CD4-positive, alpha-beta T cell treated with Interleukin-15 for 1 hour (primary cell): ENCODE measurements around the gene PREPL.
"Not testable (repeated sequence)": the region's sequence is repeated elsewhere in the genome, so short reads cannot be mapped to it uniquely, and the experiment has no call there.

Experiments used
- DNase-seq: peaks from one replicate; pipeline ENCODE4 v3.0.0-alpha.2; 2020

The PREPL gene

DNA sequence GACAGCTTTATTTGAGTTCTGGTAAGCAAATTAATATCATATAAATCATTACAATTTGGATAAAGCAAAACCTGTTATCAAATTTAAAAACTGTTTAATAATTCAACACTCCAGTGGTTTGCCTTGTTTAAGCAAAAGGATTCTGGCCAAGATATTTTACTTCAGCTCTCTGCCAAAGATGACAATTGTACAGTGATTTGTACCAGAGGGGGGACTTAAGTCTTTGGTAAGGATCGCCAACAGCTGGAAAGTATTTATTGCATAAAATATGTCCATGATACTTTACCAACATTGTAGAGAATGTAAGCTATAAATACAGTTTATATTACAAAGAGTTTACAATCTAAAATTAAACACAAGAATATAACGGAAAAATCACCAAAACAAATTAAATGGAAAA is 13.8 kb downstream of the PREPL start:
- DNase-seq = no peak

DNA sequence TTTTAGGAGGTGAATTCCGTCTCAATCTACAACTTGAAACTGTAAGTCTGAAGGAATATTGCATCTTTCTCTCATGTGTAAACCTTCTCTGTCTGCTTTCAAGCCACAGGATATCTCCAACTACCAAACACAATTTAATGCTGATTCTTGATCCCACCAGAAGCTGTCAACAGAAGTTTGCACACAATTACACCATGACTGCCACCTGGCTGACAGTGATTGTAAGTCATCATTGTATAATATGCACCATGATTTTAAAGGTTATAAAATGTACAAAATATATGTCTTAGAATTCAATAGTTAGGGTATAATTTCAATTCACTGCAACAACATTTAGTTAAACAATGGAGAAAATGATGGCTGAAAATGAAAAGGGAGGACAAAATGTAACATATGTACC is 18.4 kb downstream of the PREPL start:
- DNase-seq = no peak

DNA sequence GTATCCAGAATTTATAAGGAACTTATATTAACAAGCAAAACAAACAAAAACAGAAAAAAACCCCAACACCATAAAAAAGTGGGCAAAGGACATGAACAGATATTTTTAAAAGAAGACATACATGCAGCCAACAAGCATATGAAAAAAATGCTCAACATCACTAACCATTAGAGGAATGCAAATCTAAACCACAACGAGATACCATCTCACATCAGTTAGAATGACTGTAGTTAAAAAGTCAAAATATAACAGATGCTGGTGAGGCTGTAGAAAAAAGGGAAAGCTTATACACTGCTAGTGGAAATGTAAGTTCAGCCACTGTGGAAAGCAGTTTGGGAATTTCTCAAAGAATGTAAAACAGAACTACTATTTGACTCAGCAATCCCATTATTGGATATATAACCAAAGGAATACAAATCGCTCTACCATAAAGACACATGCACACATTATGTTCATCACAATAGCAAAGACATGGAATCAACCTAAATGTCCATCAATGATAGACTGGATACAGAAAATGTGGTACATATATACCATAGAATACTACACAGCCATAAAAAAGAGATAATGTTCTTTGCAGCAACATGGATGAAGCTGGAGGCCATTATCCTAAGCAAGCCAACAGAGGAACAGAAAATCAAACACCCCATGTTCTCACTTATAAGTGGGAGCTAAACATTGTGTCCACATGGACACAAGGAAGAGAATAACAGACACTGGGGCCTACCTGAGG is 25.3 kb downstream of the PREPL start:
- no peak for DNase-seq

DNA sequence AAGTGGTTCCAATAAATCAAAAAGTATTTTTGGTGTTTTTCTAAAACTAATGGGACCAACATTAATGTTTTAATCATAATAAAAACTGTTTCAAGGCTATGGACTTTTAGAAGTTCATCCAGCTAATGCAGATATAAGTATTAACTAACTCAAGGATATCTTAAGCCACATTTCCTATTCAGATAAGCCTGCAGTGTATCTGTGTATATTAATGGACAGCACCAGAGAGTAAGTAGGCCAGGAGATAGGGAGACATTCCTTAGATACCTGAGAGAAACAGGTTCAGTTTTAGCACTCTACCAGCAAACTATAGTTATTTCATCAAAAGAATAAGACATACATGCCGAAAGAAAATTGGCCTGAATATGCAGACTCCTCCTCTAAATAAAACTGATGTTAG is 27.3 kb downstream of the PREPL start:
- no peak for DNase-seq

DNA sequence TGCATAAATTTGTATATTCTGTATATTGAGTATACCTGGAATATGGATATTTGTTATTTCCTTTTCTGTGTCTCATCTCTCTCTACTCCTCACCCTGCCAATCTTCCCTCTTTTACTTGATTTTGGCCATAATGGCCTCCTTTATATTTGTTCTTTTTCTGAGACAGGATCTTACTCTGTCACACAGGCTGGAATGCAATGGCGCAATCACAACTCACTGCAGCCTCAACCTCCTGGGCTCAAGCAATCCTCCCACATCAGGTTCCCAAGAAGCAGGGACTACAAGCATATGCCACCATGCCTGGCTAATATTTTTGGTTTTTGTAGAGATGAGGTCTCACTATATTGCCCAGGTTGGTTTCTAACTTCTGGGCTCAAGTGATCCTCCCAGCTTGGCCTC is 30.5 kb downstream of the PREPL start:
- no peak for DNase-seq

DNA sequence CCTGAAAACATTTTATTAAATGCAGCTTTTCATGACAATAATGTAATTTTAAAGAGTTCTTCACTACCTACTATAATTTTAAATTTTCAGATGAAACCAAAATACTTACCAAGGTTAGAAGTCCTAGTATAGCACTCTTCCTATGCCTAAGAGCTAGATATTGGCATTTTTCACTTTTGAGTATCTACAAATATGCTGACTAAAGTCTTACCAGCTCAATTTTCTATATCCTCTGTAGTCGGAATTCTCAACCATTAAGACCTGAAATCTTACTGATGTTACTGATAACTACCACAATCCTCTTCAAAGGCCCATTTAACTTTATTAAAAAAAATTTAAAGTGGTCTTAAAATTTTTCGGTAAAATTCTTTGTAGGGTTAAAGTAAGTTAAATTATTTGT is 32.0 kb downstream of the PREPL start:
- no peak for DNase-seq

DNA sequence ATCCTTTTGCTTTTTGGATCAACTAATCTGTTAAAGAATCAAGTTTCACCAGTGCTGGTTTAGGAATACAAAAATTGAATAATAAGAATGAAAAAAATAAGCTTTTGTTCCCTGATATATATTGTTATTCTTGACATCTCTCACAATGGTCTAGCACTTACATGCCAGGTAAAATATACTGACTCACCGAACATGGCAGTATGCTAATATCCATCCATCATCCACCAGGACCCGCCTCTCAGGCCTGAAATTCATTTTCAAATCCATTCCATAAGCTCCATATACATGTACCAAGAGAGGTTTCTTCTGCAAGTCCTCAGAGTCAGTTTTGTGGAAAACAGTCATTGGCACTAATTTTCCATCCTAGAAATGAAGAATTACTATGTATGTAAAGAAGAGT is 32.5 kb downstream of the PREPL start:
- DNase-seq = no peak

DNA sequence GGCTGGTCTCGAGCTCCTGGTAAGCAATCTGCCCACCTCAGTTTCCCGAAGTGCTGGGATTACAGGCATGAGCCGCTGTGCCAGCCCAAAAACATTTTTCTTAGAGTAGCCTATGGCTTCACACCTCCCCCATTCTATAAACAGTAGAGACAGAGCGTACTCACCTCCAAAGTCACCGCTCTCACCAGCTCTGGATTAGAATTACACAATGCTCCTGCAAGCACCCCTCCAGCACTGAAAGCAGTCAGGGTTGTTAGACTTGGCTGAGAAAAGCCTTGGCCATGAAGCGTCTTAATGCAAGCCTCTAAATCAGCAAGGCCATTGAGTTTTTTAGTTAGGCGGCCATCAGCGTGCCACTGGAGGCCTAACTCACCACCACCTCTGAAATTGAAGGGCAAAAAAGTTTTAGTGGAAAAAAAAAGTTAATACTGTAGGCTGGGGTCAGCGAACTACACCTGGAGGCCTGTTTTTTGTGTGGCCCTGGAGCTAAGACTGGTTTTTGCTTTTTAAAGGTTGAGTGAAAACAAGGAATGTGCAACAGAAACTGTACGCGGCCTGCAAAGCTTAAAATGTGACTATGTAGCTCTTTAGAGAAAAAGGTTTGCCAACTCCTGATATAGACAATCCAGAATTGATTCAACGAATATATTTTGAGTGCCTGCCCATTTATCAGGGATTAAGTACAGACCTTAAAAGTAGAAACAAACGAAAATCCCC is 34.6 kb downstream of the PREPL start:
- DNase-seq = no peak

DNA sequence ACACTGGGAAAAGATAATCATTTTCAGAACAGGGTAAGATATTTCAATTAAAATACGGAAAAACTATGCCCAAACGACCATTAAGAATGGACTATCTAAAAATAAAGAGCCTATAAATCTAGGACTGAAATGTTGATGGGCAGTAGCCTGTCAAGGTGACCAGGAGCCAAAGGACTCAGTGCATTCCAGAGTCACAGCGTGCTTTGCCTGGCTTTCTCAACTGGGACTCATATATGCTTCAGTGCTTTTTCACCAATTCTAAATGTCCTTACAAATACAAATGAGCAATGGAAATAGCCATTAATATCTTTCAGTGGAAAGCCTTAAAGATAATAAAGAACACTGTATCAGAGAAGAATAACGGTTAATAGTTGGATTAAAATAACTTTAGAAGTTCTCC is 35.4 kb downstream of the PREPL start:
- DNase-seq = no peak

DNA sequence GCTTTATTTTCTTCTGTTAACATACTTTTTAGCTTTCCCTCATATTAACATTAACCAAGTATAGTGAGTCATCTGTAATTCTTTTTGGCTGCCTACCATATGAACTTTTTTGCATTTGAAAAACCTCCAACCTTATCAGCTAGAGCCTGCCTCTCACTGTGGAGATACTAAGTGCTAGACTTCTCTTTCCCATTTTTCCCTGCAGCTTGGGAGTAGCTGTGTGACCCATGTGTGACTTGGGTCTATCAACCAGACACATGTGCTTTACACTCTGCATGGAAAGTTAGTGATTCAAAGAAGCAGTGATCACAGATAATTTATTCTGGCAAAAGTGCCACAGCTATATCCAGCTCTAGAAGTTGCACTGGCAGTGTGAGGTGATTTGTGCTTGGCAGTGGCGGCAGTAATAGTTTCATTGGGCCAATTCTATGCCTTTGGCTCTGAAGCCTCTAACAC is 36.3 kb downstream of the PREPL start:
- no peak for DNase-seq

DNA sequence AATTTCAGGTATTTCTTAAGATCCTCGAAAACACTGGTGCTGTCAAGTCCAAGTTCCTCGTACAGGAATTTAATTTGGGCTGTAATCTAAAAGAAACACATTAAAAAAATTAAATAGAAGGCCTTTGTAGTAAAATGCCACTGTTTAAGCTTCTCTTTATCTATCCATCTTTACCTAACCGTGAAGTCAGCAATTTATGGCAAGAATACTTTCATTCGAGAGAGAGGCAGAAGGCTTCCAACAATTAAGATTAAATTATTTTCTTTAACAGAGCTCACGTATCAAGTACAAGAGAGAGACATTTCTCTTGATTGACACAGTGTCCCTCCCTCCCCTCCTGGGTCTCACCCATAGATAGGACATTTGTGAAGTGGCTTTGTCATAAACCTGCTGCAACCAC is 39.9 kb downstream of the PREPL start:
- DNase-seq = no peak

DNA sequence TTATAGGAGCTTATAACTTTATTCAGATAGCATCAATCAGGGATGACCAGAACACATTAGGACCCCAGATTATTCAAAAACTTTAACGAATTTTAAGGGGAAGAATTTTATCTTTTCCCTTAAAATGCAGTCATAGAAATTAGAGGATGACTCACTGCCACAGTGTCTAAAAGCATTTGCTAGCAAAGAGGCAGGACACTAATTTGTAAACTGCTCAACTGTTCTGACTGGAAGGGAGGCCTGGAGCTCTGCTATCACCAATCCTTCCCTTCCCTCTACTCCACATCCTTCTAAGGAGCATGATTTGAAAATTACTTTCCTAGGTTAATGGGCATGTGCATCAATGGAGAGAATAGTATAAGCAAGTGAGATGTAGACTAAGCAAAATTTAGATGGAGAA is 40.5 kb downstream of the PREPL start:
- DNase-seq = no peak

DNA sequence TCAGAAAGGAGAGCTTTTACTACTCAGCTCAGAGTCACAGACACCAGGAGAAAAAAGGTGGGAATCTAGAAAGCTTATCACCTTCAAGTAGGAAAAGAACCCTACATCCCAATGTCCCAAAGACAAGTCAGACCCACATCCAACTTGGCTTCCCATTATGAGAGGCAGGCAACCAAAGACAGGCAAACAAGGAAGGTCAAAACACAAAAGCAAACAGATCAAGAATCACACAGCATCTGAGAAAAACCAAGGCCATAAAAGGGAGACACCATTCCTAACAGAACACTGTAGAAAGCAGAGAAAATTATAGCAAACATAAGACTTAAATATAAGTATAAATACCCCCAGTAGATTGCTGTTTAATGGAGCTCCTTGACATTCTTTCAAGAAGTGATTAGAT is 45.3 kb downstream of the PREPL start:
- no peak for DNase-seq

DNA sequence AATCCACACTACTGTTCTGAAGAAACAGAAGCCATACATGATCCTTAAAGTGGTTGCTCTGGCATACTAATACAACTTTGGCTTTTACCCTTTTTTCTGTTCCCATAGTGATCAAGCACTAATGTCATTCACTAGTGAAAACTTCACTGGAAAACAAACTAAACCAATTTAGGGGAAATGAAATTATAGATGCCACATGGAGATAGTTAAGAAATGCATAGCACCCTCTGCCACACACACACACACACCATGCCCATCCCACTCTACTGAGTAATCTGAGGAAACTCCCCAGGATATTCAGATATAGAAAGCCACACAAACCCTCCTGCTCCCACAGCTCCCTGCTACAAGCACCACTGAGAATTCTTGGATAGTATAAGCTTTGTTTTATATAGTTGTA is 46.9 kb downstream of the PREPL start:
- DNase-seq = no peak

DNA sequence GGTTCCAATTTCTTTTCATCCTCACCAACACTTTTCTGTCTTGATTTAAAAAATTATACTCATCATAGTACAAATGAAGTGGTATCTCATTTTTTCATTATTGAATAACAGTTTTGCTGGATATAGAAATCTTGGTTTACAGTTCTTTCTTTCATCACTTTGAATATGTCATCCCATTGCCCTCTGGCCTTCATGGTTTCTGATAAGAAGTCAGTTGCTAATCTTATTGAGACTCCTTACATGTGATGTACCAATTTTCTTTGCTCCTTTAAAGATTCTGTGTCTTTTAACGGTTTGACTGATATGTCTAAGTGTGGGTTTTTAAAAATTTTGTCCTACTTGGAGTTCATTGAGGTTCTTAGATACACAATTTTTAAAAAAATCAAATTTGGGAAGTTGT is 51.0 kb downstream of the PREPL start:
- no peak for DNase-seq

DNA sequence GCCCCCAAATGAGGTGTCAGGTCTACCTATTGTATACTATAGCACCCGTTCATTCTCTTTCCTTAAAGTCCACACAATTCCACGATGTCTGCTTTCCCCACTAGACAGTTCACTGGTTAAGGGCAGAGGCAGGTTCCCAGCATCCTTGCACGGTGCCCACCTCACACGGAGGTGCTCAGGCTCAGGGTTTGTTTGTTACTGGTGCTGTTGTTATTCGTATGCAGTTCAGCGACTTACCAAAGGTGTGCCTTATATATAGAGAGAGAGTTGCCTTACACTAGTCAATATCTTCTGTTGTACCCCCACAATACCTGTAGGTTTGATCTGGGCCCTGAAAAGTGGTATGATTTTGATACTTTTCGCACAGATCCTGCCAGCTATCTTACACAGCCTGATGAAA is 55.4 kb downstream of the PREPL start:
- no peak for DNase-seq

DNA sequence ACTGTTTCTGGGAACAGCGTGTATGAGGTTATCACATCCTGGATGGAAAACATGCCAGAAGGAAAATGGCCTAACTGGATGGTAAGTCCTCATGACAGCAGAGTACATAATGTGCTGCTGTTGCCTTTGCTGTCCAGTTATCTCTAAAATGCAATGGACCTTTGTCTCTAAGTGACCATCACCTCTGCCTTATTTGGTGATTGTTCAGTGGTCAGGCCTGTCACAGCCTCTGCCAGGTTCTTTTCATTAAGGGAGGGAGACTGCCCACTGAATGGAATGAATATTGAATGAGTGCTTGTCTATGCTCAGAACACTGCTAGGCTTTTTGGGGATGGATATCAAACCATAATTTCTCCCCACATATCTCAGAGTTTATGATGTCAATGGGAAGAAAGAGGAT is 57.0 kb downstream of the PREPL start:
- DNase-seq = no peak

DNA sequence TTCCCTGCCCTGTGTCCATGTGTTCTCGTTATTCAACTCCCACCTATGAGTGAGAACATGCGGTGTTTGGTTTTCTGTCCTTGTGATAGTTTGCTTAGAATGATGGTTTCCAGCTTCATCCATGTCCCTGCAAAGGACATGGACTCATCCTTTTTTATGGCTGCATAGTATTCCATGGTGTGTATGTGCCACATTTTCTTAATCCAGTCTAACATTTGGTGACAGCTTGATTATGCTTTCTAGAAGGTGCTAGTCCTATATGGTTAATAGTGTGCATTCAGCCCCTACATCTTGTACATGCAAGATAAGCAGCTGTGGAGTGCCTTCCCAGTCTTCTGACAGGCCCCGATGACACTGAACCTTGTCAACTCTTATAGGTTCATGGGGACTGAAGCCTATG is 57.5 kb downstream of the PREPL start:
- DNase-seq = not testable (repeated sequence)

DNA sequence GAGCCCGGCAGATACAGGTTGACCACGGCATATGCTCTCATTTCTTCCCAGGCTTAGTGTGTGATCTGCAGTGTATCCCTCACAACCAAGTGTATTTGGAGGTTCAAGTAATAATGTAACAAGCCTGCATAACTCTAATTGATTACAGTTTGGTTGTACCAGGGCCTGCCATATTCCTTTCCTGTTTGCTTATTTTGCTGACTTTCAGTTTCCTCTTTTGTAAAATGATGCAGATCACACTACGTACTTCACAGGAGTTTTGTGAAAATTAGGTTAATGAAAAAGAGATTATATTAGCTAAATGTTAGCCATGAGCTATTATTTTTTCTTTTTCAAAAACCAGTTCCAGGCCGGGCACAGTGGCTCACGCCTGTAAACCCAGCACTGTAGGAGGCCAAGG is 60.2 kb downstream of the PREPL start:
- no peak for DNase-seq

DNA sequence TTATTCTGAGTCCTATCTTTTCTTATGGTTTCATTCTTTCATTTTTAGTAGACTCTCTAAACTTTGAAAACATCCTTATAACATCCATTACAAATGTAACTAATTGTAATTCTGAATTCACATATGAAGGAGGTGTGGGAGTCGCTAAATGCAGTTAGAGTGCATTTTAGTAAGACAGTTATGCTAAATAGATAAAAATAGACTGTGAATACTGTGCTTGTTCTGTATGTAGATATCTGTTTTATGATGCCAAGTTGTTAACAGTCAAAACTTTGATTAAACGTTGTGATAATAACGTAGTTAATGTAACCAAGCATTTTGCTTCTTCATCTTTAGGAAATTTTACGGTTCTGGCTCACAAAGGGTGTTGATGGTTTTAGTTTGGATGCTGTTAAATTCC is 61.7 kb downstream of the PREPL start:
- no peak for DNase-seq

DNA sequence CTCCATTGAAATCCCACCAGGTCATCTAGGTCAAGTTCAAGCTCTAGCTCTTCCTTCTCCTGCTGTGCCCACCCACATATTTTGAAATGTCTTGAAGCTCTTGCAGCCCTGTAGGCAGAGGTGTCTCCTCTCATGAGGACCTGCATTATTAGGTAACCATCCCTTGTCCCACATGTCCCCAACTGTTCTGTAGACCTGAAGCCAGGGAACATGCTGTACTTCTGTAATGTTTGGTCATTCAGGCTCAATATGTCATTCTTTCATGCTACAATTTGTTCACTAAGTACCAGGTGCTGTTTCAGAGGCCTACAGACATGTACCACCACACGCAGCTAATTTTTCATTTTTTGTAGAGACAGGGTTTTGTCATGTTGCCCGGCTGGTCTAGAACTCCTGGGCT is 63.9 kb downstream of the PREPL start:
- DNase-seq = no peak

DNA sequence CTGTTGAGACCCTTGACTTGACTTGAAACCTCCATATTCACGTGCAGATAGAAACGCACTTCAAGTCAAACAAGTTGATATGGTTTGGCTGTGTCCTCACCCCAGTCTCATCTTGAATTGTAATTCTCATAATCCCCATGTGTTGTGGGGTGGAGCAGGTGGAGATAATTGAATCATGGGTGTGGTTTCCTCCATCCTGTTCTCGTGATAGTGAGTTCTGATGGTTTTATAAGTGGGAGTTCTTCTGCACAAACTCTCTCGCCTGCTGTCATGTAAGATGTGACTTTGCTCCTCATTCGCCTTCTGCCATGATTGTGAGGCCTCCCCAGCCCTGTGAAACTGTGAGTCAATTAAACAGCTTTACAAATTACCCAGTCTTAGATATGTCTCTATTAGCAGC is 64.6 kb downstream of the PREPL start:
- no peak for DNase-seq

DNA sequence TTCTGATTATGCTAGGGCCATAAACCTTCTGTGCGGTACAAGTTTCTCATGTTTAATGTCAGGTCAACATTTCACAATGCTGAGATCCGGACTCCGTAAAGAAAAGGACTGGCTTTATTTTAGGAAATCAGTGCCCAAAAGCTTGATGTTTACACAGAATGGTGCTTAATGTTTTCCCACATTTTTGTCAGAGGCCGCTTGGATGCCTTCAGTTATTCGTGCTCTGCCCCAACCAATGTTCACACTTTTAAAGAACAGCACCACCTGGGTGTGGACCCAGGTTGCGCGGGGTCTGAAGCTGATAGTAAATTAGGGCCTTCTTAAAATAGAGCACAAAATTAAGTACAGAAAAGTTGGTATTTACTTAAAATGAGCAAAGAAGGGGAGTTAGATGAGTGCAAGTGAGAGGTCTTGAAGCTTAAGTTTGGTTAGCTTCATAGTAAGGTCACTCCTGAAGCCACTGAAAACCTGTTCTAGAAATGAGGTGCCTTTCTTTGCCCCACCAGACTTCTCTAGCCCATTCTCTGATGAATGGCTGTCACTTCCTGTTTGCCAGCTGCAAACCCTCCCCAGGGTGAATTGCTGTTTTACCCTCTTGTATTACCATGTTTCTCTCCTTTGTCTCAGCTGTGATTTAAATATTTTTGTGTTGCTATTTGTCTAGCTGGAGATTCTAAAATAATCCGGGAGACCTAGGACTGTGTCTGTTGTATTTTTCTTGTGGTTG is 65.5 kb downstream of the PREPL start:
- DNase-seq = no peak

DNA sequence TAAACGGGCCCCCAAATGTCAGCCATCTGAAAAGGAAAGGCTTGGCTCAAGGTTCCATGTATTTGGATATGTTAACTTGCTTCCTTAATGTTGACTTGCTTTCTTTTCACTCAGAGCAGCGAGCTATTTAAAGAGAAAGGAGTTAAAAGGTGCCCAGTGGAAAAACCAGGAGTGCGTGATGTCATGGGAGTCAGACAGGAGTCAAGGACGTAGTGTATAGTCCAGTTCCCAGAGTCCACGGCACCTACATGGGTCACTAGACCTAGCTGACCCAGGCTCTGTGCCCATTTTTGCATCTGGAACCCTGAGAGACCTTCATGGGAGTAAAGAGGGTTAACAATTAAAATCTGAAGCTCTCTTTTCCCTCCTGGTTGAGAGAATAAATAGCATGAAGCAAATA is 66.2 kb downstream of the PREPL start:
- no peak for DNase-seq
